ENCODE results near the gene ACAP3.

Gene ACAP3

DNA sequence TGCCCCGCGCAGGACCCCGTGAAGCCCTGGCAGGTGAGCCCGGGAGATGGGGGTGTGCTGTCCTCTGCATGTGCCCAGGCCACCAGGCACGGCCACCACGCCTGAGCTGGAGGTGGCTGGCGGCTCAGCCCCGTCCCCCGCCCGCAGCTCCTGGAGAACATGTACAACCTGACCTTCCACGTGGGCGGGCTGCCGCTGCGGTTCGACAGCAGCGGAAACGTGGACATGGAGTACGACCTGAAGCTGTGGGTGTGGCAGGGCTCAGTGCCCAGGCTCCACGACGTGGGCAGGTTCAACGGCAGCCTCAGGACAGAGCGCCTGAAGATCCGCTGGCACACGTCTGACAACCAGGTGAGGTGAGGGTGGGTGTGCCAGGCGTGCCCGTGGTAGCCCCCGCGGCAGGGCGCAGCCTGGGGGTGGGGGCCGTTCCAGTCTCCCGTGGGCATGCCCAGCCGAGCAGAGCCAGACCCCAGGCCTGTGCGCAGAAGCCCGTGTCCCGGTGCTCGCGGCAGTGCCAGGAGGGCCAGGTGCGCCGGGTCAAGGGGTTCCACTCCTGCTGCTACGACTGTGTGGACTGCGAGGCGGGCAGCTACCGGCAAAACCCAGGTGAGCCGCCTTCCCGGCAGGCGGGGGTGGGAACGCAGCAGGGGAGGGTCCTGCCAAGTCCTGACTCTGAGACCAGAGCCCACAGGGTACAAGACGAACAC, 25.2 kb upstream of the ACAP3 start:
- DNase-seq (ENCODE audit: low spot score): no peak
- TF ChIP-seq, protein P1, sequence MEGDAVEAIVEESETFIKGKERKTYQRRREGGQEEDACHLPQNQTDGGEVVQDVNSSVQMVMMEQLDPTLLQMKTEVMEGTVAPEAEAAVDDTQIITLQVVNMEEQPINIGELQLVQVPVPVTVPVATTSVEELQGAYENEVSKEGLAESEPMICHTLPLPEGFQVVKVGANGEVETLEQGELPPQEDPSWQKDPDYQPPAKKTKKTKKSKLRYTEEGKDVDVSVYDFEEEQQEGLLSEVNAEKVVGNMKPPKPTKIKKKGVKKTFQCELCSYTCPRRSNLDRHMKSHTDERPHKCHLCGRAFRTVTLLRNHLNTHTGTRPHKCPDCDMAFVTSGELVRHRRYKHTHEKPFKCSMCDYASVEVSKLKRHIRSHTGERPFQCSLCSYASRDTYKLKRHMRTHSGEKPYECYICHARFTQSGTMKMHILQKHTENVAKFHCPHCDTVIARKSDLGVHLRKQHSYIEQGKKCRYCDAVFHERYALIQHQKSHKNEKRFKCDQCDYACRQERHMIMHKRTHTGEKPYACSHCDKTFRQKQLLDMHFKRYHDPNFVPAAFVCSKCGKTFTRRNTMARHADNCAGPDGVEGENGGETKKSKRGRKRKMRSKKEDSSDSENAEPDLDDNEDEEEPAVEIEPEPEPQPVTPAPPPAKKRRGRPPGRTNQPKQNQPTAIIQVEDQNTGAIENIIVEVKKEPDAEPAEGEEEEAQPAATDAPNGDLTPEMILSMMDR (IDR thresholded peaks at IDR 0.05; ENCODE audit: extremely low read depth, missing control alignments): no peak

DNA sequence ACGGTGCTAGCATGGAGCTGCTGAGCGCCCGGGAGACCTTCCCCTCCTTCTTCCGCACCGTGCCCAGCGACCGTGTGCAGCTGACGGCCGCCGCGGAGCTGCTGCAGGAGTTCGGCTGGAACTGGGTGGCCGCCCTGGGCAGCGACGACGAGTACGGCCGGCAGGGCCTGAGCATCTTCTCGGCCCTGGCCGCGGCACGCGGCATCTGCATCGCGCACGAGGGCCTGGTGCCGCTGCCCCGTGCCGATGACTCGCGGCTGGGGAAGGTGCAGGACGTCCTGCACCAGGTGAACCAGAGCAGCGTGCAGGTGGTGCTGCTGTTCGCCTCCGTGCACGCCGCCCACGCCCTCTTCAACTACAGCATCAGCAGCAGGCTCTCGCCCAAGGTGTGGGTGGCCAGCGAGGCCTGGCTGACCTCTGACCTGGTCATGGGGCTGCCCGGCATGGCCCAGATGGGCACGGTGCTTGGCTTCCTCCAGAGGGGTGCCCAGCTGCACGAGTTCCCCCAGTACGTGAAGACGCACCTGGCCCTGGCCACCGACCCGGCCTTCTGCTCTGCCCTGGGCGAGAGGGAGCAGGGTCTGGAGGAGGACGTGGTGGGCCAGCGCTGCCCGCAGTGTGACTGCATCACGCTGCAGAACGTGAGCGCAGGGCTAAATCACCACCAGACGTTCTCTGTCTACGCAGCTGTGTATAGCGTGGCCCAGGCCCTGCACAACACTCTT, 24.5 kb upstream of the ACAP3 start:
- DNase-seq (ENCODE audit: low spot score): no peak

DNA sequence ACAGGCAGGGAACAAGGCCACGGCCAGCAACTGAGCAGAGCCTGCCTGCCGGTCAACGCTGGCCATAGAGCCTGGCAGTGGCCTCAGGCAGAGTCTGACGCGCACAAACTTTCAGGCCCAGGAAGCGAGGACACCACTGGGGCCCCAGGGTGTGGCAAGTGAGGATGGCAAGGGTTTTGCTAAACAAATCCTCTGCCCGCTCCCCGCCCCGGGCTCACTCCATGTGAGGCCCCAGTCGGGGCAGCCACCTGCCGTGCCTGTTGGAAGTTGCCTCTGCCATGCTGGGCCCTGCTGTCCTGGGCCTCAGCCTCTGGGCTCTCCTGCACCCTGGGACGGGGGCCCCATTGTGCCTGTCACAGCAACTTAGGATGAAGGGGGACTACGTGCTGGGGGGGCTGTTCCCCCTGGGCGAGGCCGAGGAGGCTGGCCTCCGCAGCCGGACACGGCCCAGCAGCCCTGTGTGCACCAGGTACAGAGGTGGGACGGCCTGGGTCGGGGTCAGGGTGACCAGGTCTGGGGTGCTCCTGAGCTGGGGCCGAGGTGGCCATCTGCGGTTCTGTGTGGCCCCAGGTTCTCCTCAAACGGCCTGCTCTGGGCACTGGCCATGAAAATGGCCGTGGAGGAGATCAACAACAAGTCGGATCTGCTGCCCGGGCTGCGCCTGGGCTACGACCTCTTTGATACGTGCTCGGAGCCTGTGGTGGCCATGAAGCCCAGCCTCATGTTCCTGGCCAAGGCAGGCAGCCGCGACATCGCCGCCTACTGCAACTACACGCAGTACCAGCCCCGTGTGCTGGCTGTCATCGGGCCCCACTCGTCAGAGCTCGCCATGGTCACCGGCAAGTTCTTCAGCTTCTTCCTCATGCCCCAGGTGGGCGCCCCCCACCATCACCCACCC, 23.6 kb upstream of the ACAP3 start, which contains the start of gene TAS1R3:
TAS1R3 (plus strand) TSS at position 213 of the 898 bp plus-strand sequence; CDS start at position 279, 66 bp downstream.
- TF ChIP-seq, protein P1 (IDR thresholded peaks at IDR 0.05; ENCODE audit: extremely low read depth, missing control alignments): no peak
- DNase-seq (ENCODE audit: low spot score): peak; percentile 33

More for the DNA sequence above, 24.5 kb upstream of the ACAP3 start:
- TF ChIP-seq, protein P1 (IDR thresholded peaks at IDR 0.05; ENCODE audit: extremely low read depth, missing control alignments): no peak

DNA sequence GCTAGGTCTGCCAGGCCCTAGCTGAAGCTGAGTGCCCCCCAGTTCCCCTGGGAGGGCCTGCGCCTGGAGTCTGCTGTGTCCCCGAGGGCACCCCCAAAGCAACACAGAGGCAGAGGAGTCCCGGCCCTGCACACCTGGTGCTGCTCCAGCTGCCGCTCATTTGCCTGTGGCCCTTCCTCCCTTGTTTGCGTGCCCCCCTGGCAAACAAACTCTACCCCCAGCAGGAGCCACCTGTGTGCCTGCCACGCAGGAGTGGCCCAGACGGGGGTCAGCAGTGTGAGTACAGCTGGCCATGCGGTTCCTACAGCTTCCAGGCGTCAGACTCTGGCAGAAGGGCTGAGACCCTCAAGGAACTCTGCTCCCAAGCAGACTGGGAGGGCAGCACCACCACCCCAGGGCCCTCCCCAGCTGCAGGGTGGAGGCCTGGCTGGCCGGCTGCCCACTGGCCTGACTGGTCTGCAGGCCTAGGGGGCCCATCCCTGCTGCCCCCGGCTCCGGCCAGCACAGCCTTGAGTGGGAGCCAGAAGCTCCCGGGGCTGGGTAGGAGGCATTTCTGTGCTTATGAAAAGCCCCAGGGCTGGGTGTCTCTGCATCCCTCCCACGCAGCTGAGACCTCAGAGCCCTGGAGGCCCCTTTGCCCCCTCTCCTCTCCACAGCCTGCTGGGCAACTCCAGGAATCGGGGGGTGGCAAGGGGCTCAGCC, 22.8 kb upstream of the ACAP3 start:
- TF ChIP-seq, protein P1 (IDR thresholded peaks at IDR 0.05; ENCODE audit: extremely low read depth, missing control alignments): no peak
- DNase-seq (ENCODE audit: low spot score): no peak

DNA sequence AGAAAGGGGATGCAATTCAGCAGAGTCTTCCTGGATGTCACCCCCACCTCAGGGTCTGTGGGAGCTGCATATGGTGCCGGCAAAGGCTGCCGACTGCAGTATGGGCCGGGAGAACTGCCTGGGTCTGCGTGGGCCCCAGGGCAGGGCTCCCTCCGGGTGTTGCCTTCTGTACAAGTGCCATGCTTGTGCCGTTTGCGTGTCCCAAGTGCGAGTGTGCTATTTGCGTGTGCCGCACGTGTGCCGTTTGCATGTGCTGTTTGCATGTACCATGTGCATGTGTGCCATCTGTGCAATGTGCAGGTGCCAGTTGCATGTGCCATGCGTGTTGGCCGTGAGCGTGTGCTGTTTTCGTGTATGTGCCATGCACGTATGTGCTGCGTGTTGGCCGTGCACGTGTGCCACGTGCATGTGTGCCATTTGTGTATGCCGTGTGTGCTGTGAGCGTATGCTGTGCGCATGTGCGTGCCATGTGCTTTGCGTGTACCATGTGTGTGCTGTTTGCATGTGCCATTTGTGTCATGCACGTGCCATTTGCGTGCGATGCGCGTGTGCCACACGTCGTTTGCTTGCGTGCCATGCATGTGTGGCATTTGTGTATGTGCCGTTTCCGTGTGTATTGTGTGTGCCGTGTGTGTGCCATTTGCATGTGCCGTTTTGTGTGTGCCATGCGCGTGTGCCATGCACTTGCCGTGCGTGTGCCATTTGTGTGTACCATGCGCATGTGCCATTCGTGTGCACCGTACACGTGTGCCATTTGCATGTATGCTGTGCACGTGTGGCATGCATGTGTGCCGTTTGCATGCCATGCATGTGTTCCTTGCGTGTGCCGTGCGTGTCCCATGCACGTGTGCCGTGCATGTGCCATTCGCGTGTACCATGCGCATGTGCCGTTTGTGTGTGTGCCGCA, 21.8 kb upstream of the ACAP3 start:
- TF ChIP-seq, protein P1 (IDR thresholded peaks at IDR 0.05; ENCODE audit: extremely low read depth, missing control alignments): no peak
- DNase-seq (ENCODE audit: low spot score): no peak

DNA sequence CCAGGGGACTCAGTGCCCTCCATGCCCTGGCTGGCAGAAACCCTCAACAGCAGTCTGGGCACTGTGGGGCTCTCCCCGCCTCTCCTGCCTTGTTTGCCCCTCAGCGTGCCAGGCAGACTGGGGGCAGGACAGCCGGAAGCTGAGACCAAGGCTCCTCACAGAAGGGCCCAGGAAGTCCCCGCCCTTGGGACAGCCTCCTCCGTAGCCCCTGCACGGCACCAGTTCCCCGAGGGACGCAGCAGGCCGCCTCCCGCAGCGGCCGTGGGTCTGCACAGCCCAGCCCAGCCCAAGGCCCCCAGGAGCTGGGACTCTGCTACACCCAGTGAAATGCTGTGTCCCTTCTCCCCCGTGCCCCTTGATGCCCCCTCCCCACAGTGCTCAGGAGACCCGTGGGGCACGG, 20.5 kb upstream of the ACAP3 start:
- TF ChIP-seq, protein P1 (IDR thresholded peaks at IDR 0.05; ENCODE audit: extremely low read depth, missing control alignments): no peak
- DNase-seq (ENCODE audit: low spot score): no peak

All from GM20000 (cell line).